Psoas muscle (tissue), 8 donors: ENCODE data around the gene NOS1AP. TPM values are rescaled to one million over a fixed set of nuclear protein-coding genes. Genes with fewer than 3 reads are reported as not detected.

Experiments used
- ATAC-seq, 4 donors: fragments of 200-7000 bp; cut with Tn5 transposase; one replicate each; pipeline ENCODE4 v1.9.1; 2020; ENCODE audit warnings: moderate library complexity in 3 of 4, mild to moderate bottlenecking in 2 of 4
- DNase-seq, 2 donors: peaks; one replicate each; pipeline ENCODE4 v3.0.0-alpha.2; 2020
- H3K27ac ChIP-seq: fragments of 200-600 bp; one replicate; pipeline ENCODE4 v1.8.0; 2022
- H3K27me3 ChIP-seq, 3 donors: fragments of 200-600 bp in 1 of 3; one replicate each; pipeline versions ENCODE4 v1.6.1 to v1.8.0; 2013 to 2022; ENCODE audit warnings: low read length in 2 of 3, mild to moderate bottlenecking in 2 of 3, moderate library complexity in 1 of 3; ENCODE audit not compliant: insufficient read depth in 3 of 3
- H3K36me3 ChIP-seq, 2 donors: fragments of 200-600 bp in 1 of 2; one replicate each; pipeline versions ENCODE4 v1.6.1 to v1.8.0; 2013 to 2022; ENCODE audit warnings: low read depth in 1 of 2, mild to moderate bottlenecking in 1 of 2, moderate library complexity in 1 of 2; ENCODE audit not compliant: insufficient read depth in 1 of 2
- H3K4me1 ChIP-seq: fragments of 200-600 bp; one replicate; pipeline ENCODE4 v1.8.0; 2022
- H3K4me3 ChIP-seq: fragments of 200-600 bp; one replicate; pipeline ENCODE4 v1.8.0; 2022; ENCODE audit warnings: mild to moderate bottlenecking
- H3K9me3 ChIP-seq: fragments of 200-600 bp; one replicate; pipeline ENCODE4 v1.8.0; 2022
- WGBS, 3 donors: extraction: QIAGEN DNeasy Blood & Tissue Kit; methylation state at CpG; one replicate each; pipeline versions ENCODE4 v1.1.6 to v1.1.7; 2013; 5-methylcytosine and 5-hydroxymethylcytosine counted together
- intact Hi-C, 2 donors: fragments of 100-400 bp; cut with DNase I; formaldehyde crosslinking; loops; one replicate each; pipeline versions ENCODE4 v1.11.0 to v1.14.2; 2022
- polyA plus RNA-seq, 3 donors: library from polyadenylated mRNA; stranded (reverse); fragments of 200-250 nt; gene quantifications; one replicate each; pipeline ENCODE4 v1.2.3, GENCODE V29; 2013
- total RNA-seq, 4 donors: library from RNA; stranded (reverse); fragmentation: NEBNext Ultra II Directional in 2 of 4; extraction: Animal tissue kit (Norgen Biotek cat#: 25700) in 2 of 4; gene quantifications; one replicate each; pipeline versions ENCODE4 v1.2.1 to v1.2.4, GENCODE V29; 2021 to 2023
- TF ChIP-seq, protein P1 (sequence below): fragments of 200-600 bp; IDR thresholded peaks from one replicate; pipeline ENCODE4 v1.8.0; 2022; ENCODE audit warnings: antibody characterized with exemption
- donor health status: healthy with polysubstance abuse.
- donor health status: DM: no; HTN: no; CAD: no; lungs with moderate emphysema.
- donor health status: Bipolar disorder and iron deficiency.
- donor health status: healthy.
- donor health status: DM: yes; HTN: yes; CAD: no.
- donor health status: DM: no; HTN: no; CAD: no.
- donor health status: DM: no; HTN: no; CAD: no.
- donor health status: DM: yes; HTN: yes; CAD: no.

The NOS1AP gene
- total and polyA plus RNA-seq, 7 donors = 0.10 to 0.76 (median 0.18) TPM

DNA sequence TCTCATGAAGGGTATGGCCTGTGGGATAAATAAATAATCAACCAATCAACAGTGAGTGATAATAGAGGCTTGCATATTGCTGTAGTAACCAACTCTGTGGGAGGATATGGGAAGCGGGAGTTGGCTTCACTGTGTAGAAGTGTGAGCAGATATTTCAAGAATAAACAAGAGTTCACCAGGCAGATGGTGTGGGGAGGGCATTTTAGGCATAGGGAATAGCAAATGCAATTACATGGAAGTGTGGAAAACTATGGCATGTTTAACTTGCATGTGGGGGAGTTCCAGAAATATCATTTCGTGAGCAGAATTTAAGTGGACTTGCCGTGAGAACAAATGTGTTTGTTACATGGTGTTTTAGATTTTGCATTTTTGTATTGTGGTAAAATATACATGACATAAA, 211.9 kb downstream of the NOS1AP start:
- WGBS, 3 donors = 78 to 88% (median 87%) methylated on average over 3 of the region's 3 CpGs
- no peak for DNase-seq
- TF ChIP-seq, protein P1, sequence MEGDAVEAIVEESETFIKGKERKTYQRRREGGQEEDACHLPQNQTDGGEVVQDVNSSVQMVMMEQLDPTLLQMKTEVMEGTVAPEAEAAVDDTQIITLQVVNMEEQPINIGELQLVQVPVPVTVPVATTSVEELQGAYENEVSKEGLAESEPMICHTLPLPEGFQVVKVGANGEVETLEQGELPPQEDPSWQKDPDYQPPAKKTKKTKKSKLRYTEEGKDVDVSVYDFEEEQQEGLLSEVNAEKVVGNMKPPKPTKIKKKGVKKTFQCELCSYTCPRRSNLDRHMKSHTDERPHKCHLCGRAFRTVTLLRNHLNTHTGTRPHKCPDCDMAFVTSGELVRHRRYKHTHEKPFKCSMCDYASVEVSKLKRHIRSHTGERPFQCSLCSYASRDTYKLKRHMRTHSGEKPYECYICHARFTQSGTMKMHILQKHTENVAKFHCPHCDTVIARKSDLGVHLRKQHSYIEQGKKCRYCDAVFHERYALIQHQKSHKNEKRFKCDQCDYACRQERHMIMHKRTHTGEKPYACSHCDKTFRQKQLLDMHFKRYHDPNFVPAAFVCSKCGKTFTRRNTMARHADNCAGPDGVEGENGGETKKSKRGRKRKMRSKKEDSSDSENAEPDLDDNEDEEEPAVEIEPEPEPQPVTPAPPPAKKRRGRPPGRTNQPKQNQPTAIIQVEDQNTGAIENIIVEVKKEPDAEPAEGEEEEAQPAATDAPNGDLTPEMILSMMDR = no peak
- no peak overlapping the region for H3K4me3 ChIP-seq
- no peaks in the 10 kb centered on the region for H3K36me3 ChIP-seq
- no peak overlapping the region for H3K27ac ChIP-seq
- peaks cover 17% of the 10 kb centered on the region for H3K4me1 ChIP-seq
- no peaks in the 10 kb centered on the region for H3K9me3 ChIP-seq
- no peaks in the 10 kb centered on the region for H3K27me3 ChIP-seq
- no peak for ATAC-seq
- intact Hi-C loops = loop anchor here in 1 of 2 donors (5.0 kb wide), 1 partner anchor 224 kb away; no protein-coding TSS in a partner anchor

DNA sequence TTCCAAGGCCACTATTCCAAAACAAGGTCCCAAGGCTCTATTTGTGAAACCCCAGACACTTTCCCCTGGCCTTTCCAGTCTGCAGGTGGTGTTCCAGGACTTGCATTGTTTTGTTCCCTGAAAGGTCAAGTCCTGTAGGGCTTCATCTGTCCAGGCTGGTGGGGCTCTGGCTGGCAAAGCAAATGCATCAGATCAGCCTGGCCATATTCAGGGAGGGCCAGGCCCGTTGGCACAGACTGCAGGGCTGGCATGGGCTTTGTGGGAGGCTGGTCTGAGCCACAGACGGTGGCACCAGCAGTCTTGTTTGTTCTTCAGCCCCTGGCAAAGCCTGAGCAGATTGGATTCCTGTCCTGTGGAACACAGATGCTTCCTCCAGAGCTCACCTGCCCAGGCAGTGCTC, 214.2 kb downstream of the NOS1AP start:
- TF ChIP-seq, protein P1 = no peak
- Histone ChIP-seq H3K27ac (no peak overlapping the region), H3K36me3 (no peaks in the 10 kb centered on the region), H3K4me3 (no peak overlapping the region), H3K4me1 (peaks cover 17% of the 10 kb centered on the region), H3K27me3 (no peaks in the 10 kb centered on the region), H3K9me3 (no peaks in the 10 kb centered on the region)
- no peak for ATAC-seq
- DNase-seq = no peak
- 13 to 41% (median 30%) methylated on average over 2 of the region's 2 CpGs for WGBS, 3 donors
- intact Hi-C loops = loop anchor here in 1 of 2 donors (5.0 kb wide), 1 partner anchor 226 kb away; no protein-coding TSS in a partner anchor

DNA sequence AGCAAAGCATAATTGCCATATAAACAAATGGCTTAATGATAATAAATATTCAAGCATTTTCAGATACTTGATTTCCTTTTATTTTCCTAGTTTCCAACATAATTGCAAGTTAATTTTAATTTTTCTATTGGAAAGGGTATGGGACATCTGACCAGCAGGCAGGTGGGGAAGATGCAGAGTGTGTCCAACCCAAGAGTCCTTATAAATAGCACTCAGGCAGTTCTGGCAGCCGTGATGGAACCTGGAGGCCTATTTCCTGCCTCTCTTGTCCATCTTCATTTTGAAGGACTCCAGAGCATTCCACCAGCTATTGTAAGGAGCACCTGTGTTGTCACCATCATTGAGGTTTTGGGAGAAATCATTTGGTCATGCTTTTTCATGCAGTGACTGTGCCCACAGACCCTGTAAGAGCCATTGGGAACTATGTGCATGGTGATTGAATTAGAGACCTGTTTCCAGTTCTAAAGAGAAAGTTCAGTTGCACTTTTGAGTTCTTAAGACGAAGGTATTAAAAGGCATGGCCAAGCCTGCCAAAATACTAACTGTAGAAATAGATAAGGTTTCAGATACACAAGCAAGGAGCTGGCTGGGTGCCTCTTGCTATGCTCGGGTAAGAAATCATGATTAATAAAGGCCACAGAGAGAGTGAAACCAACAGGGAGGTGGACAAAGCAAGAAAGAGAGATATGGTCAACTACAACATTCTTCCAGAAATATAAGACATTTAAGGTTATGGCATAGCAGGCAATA, 214.9 kb downstream of the NOS1AP start:
- no peak overlapping the region for H3K27ac ChIP-seq

DNA sequence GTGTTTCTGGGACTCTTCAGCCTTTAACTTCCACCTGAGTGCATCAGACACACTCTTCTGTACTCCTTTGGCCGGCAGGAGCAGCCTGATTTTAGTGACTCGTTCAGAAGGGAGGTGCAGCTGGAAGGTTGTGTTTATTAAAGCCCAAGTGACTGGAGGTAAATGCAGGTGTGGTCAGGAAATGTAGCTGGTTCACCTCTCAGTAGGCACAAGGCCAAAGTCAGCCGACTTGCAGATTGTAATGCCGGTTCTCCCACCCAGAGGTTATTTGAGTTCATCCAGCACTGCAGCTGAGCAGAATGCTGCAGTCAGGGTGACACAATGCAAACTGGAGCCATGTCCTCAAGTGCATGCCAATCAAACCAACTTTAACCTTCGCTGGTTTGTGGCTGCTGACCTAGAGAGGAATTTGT, 215.7 kb downstream of the NOS1AP start:
- Histone ChIP-seq H3K9me3 (no peaks in the 10 kb centered on the region), H3K4me1 (peaks cover 17% of the 10 kb centered on the region), H3K36me3 (no peaks in the 10 kb centered on the region), H3K27ac (no peak overlapping the region), H3K27me3 (no peaks in the 10 kb centered on the region), H3K4me3 (no peak overlapping the region)
- 19 to 22% (median 21%) methylated on average over 5 of the region's 5 CpGs for WGBS, 3 donors
- DNase-seq = no peak
- intact Hi-C loops = no loop called here
- TF ChIP-seq, protein P1 = no peak
- ATAC-seq = no peak

More for the DNA sequence above, 214.9 kb downstream of the NOS1AP start:
- no peaks in the 10 kb centered on the region for H3K27me3 ChIP-seq
- ATAC-seq (no peak), DNase-seq (no peak)
- no peaks in the 10 kb centered on the region for H3K9me3 ChIP-seq
- TF ChIP-seq, protein P1 = no peak
- intact Hi-C loops = loop anchor here in 1 of 2 donors (5.0 kb wide), 1 partner anchor 227 kb away; no protein-coding TSS in a partner anchor
- H3K36me3 ChIP-seq = no peaks in the 10 kb centered on the region
- no peak overlapping the region for H3K4me3 ChIP-seq
- 20 to 40% (median 22%) methylated on average over 3 of the region's 3 CpGs for WGBS, 3 donors
- peaks cover 17% of the 10 kb centered on the region for H3K4me1 ChIP-seq
